Activated CD8-positive, alpha-beta T cell treated with anti-CD3 and anti-CD28 coated beads for 36 hours (primary cell): ENCODE data around the gene CSTF1. TPM values are rescaled to one million over a fixed set of nuclear protein-coding genes. Genes with fewer than 3 reads are reported as not detected.

Source experiments
- ATAC-seq: fragments of 200-7000 bp; cut with Tn5 transposase; one replicate; pipeline ENCODE4 v1.10.0; 2021; ENCODE audit warnings: mild to moderate bottlenecking, moderate library complexity
- CTCF ChIA-PET: fragments of 350-600 bp; sonication (Branson Sonifier 250); formaldehyde crosslinking; loops from one replicate; lab custom pipeline; 2021; ENCODE audit warnings: antibody characterized with exemption; lab: Charles Lee
- POLR2A ChIA-PET: fragments of 350-600 bp; sonication (Branson Sonifier 250); formaldehyde crosslinking; loops from one replicate; lab custom pipeline; 2021; ENCODE audit warnings: antibody characterized with exemption; lab: Charles Lee
- DNase-seq: peaks from one replicate; pipeline ENCODE4 v3.0.0-alpha.2; 2020
- H3K27ac Mint-ChIP-seq: one replicate; pipeline ENCODE4 v1.8.0; 2021; ENCODE audit warnings: mild to moderate bottlenecking, mixed read lengths
- H3K27me3 Mint-ChIP-seq: one replicate; pipeline ENCODE4 v1.8.0; 2021; ENCODE audit warnings: mixed read lengths
- H3K36me3 Mint-ChIP-seq: one replicate; pipeline ENCODE4 v1.8.0; 2021; ENCODE audit warnings: low read depth, mixed read lengths
- H3K4me1 Mint-ChIP-seq: one replicate; pipeline ENCODE4 v1.8.0; 2021; ENCODE audit warnings: low read depth, mixed read lengths
- H3K4me3 Mint-ChIP-seq: one replicate; pipeline ENCODE4 v1.8.0; 2021; ENCODE audit warnings: mild to moderate bottlenecking, moderate library complexity, mixed read lengths
- H3K9me3 Mint-ChIP-seq: one replicate; pipeline ENCODE4 v1.8.0; 2021; ENCODE audit warnings: mixed read lengths
- intact Hi-C: fragments of 100-400 bp; cut with micrococcal nuclease; formaldehyde crosslinking; loops from one replicate; pipeline ENCODE4 v1.10.0; 2022
- total RNA-seq, 2 experiments: library from RNA; stranded (reverse); gene quantifications; one replicate each; pipeline ENCODE4 v1.2.3, GENCODE V29; 2021
- TF ChIP-seq, protein P1 (sequence below): fragments of 200-600 bp; IDR thresholded peaks from one replicate; pipeline ENCODE4 v1.8.0; 2022; ENCODE audit warnings: antibody characterized with exemption, mild to moderate bottlenecking

The CSTF1 gene
- total RNA-seq, 2 experiments from 2014 or later = 63.4 to 66.2 TPM

- Mint-ChIP-seq H3K4me1 (peaks cover 73% of the 10 kb centered on the region), H3K36me3 (peaks cover 8% of the 10 kb centered on the region), H3K27me3 (no peaks in the 10 kb centered on the region), H3K27ac (peak overlapping the region; percentile 95), H3K4me3 (peak overlapping the region; percentile 69), H3K9me3 (no peaks in the 10 kb centered on the region)
- ChIA-PET POLR2A (interaction anchor here (2.1 to 3.7 kb wide), 4 partner anchors 10 to 38 kb away, joined by 4 to 27 read pairs (median 8); partner anchors contain the start of genes AURKA and CSTF1), CTCF (interaction anchor here (6.3 kb wide), 1 partner anchor 13 kb away, joined by 35 read pairs; no protein-coding TSS in a partner anchor)
- TF ChIP-seq, protein P1, sequence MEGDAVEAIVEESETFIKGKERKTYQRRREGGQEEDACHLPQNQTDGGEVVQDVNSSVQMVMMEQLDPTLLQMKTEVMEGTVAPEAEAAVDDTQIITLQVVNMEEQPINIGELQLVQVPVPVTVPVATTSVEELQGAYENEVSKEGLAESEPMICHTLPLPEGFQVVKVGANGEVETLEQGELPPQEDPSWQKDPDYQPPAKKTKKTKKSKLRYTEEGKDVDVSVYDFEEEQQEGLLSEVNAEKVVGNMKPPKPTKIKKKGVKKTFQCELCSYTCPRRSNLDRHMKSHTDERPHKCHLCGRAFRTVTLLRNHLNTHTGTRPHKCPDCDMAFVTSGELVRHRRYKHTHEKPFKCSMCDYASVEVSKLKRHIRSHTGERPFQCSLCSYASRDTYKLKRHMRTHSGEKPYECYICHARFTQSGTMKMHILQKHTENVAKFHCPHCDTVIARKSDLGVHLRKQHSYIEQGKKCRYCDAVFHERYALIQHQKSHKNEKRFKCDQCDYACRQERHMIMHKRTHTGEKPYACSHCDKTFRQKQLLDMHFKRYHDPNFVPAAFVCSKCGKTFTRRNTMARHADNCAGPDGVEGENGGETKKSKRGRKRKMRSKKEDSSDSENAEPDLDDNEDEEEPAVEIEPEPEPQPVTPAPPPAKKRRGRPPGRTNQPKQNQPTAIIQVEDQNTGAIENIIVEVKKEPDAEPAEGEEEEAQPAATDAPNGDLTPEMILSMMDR = no peak
- intact Hi-C loops = no loop called here
- ATAC-seq (no peak), DNase-seq (no peak)
Measured at GRCh38 chr20:56429941-56430340, 37.5 kb downstream of the CSTF1 start.

DNA sequence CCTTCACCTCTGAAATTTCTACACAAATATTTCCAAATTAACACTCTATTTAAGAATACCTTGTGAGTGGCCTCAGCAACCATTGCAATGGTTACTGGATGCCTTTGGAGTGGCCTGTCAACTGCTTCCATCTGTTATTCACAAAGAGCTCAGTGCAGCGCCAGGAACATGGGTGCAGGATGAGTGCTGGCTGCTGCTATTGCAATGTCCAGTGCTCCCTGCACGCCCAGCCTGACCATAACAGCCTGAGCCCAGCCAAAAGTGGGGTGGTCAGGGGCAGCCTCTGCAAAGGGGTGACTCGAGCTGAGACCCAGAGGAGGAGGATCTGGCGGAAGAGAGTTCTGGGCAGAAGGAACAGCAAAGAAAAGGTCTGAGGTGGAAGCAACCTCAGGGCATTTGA, 38.0 kb downstream of the CSTF1 start:
- intact Hi-C loops = no loop called here
- no peaks in the 10 kb centered on the region for H3K9me3 Mint-ChIP-seq
- peak overlapping the region; percentile 95 for H3K27ac Mint-ChIP-seq
- ATAC-seq = no peak
- peaks cover 70% of the 10 kb centered on the region for H3K4me1 Mint-ChIP-seq
- peaks cover 8% of the 10 kb centered on the region for H3K36me3 Mint-ChIP-seq
- ChIA-PET CTCF (interaction anchor here (6.3 kb wide), 1 partner anchor 14 kb away, joined by 35 read pairs; no protein-coding TSS in a partner anchor), POLR2A (interaction anchor here (2.1 to 3.7 kb wide), 4 partner anchors 9 to 38 kb away, joined by 4 to 27 read pairs (median 8); partner anchors contain the start of genes AURKA and CSTF1)
- DNase-seq = no peak
- no peaks in the 10 kb centered on the region for H3K27me3 Mint-ChIP-seq
- peak overlapping the region; percentile 69 for H3K4me3 Mint-ChIP-seq
- TF ChIP-seq, protein P1 = no peak

DNA sequence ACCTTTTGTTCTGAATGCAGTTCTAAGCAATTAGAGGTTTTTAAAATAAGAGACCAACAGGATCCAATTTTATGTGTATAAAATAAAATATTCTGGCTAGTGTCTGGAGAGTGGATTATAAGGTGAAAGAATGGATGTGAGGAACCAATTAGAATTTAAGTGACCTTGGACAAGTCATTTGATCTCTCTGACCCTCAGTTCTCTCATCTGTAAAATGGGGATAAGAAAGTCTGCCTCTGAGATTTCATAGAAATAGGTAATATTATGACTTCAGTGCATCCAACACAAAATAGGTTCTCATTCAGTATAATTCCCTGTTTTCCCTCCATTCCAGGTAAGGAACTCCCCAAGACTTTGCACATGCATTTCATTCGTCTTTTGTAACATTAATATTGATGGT, 38.5 kb downstream of the CSTF1 start:
- ChIA-PET CTCF (interaction anchor here (6.3 kb wide), 1 partner anchor 14 kb away, joined by 35 read pairs; no protein-coding TSS in a partner anchor), POLR2A (interaction anchor here (2.1 to 3.7 kb wide), 2 partner anchors 11 to 12 kb away, joined by 5 to 27 read pairs; no protein-coding TSS in a partner anchor)
- Mint-ChIP-seq H3K27ac (peak overlapping the region; percentile 95), H3K4me3 (no peak overlapping the region), H3K36me3 (peaks cover 8% of the 10 kb centered on the region), H3K27me3 (no peaks in the 10 kb centered on the region), H3K9me3 (no peaks in the 10 kb centered on the region), H3K4me1 (peaks cover 68% of the 10 kb centered on the region)
- TF ChIP-seq, protein P1 = no peak
- ATAC-seq (no peak), DNase-seq (no peak)
- intact Hi-C loops = no loop called here

DNA sequence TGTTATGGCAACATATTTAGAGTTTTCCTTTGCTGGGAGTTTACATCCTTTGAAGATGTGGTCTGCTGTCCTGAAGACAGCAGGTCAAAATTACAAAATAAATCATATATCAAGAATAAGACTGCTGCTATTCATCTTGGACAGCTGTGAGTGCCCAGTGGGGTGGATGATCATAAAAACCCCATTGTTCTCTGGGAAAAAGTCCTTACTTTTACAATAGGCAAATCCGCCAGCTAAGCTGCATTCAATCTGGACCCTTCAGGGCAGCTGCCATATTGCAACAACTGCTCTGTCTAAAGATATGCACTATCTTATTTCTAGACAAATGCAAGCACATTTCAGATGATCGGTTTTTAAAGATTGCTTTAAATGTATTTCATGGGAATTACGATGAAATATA, 39.0 kb downstream of the CSTF1 start:
- H3K4me3 Mint-ChIP-seq = no peak overlapping the region
- ChIA-PET POLR2A (interaction anchor here (1.4 to 3.7 kb wide), 3 partner anchors 10 to 12 kb away, joined by 3 to 27 read pairs (median 5); no protein-coding TSS in a partner anchor), CTCF (interaction anchor here (6.3 kb wide), 1 partner anchor 15 kb away, joined by 35 read pairs; no protein-coding TSS in a partner anchor)
- no peaks in the 10 kb centered on the region for H3K9me3 Mint-ChIP-seq
- peaks cover 65% of the 10 kb centered on the region for H3K4me1 Mint-ChIP-seq
- no peaks in the 10 kb centered on the region for H3K27me3 Mint-ChIP-seq
- ATAC-seq (no peak), DNase-seq (no peak)
- peaks cover 8% of the 10 kb centered on the region for H3K36me3 Mint-ChIP-seq
- intact Hi-C loops = no loop called here
- TF ChIP-seq, protein P1 = no peak
- no peak overlapping the region for H3K27ac Mint-ChIP-seq
